HUDEP-2 (cell line): ENCODE results near the gene ENTPD2.

Source experiments
- DNase-seq, 76 experiments: peaks; one replicate each; lab custom pipeline; 2025; ENCODE audit not compliant: unreplicated experiment in 76 of 76; lab: John Stamatoyannopoulos, UW

Gene ENTPD2

DNA sequence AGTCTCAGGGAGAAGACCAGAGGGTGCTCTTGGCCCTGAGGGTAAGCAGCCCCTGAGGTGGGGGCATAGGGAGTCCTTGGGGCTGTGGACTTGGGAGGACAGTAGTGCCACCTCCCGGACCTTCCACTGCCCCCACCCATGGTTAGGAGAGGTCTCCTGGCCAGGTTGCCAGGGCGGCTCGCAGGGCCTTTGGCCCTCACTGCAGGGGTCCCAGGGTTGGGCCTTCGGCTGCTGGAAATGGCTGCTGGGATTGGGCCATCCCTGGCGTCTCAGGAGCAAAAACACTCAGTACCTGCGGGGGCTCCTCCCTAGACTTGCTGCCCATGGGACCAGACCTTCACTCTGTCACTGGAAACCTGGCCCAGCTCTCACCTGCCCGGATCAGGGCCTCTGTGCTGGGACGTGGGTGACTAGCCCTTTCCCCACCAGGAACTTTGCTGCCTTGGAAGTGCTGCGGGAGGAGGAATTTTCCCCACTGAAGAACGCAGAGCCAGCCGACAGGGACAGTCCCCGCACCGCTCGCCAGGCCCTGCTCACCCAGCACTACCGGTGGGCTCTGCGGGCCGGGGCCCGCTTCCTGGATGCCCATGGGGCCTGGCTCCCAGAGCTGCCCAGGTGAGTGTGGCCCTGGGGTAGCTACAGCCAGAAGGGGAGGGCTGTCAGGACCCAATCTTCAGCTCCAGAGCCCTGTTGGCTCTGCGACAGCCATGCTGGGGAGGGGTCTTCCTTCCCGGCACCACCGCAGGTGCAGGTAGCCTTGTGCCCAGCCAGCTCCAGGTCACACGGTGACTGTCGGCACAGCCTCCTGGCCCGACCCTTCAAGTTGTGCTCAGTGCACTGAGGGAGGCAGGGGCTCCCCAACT lies 26.6 kb upstream of the ENTPD2 start:
- DNase-seq, result no peak

DNA sequence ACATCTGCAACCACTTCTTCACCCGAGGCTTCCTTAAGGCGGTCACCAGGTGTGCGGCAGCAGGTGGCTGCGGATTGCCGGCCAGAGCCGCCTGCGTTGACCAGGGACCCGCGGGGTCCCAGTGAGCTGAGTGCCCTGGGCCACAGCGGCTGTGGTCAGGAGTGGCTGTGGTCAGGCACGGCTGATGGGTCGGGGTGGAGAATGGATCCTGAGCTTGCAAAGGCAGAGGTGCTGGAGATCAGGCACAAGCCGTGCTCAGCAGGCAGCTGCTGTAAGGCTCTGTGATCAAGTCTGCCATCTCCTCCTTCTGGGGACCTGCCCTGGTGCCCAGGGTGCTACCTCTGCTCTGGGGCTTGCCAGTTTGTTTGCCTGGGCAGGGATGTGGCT lies 25.5 kb upstream of the ENTPD2 start:
- DNase-seq, result no peak

DNA sequence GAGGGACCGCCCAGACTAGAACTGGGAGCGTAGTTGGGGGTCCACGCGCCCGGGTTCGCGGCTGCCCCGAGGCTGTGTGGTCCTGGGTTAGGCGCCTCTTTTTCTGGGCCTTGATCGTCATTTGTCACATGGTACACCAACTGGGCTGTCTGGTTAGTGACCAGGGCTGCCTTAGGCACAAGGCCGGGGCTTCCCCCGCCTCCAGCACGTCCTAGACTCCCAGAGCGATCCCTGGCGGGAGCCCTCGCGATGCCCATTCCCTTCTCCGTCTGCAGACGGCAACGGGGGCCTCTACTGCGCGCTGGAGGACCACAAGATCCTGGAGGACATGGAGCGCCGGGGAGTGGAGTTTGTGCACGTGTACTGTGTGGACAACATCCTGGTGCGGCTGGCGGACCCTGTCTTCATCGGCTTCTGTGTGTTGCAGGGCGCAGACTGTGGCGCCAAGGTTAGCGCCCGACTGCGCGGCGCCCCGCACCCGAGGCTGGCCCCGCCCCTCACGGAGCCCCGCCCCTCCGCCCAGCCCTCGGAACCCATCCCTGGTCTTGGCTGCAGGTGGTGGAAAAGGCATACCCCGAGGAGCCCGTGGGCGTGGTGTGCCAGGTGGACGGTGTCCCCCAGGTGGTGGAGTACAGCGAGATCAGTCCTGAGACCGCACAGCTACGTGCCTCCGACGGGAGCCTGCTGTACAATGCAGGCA lies 25.0 kb upstream of the ENTPD2 start:
- no peak for DNase-seq

DNA sequence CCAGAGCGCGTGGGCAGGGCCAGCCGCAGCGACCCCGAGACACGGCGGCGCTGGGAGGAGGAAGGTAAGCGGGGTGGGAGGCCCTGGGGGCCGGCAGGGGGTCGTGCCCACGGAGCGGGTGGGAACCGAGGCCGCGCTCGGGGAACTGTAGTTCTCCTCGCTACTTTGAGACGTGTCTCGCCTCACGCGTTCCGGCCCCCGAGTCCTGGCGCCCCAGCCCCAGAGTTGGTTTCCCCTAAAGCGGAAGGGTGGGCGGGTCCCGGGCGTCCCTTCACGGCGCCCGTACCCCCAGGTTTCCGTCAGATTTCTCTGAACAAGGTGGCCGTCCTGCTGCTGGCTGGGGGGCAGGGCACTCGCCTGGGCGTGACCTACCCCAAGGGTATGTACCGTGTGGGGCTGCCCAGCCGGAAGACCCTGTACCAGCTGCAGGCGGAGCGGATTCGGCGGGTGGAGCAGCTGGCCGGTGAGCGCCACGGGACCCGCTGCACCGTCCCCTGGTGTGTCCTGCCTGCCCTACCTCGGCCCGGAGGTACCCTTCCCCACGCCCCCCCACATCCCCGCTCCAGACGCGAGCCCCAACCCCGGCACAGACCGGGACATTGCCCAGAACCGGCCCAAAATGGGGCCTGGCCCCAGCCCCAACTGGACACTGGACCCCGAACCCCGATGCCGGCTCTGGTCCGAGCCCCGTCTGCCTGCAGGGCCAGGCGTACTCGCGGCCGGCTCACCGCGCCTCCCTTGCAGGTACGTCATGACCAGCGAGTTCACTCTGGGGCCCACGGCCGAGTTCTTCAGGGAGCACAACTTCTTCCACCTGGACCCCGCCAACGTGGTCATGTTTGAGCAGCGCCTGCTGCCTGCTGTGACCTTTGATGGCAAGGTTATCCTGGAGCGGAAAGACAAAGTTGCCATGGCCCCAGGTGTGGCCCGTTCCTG lies 24.2 kb upstream of the ENTPD2 start:
- no peak for DNase-seq

DNA sequence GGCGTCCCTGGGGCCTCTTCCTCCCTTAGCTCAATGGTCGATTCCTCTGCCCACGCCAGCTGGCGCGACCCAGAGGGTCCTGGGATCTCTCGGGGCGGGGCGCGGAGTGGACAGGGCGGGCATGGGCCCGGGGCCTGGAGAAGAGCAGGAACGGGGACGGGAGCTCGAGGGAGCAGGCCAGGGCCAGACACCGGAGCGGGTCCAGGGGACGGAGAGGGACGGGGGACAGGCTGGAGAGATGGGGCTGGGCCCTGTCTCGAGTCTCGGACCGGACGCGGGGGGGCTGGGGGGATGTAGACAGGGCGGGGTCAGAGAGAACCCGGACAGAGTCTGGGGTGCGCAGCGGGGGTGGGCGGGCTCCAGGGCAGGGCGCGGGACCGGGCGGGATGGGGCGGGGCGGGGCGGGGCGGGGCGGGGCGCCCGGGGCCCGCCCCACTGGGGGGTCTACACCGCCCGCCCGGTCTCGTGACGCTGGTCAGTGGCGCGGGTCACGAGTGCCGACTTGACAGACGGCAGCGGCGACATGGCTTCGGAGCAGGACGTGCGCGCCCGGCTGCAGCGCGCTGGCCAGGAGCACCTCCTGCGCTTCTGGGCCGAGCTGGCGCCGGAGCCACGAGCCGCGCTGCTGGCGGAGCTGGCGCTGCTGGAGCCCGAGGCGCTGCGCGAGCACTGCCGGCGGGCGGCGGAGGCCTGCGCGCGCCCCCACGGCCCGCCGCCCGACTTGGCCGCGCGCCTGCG lies 23.3 kb upstream of the ENTPD2 start, which contains the start of gene UAP1L1:
Gene UAP1L1, plus strand, starts transcription at position 508 of the 738 bp plus-strand sequence. Its CDS starts 16 bp downstream, at position 524.
- peak in 50 of 76 experiments; percentile 2 to 66 (median 36) for DNase-seq

DNA sequence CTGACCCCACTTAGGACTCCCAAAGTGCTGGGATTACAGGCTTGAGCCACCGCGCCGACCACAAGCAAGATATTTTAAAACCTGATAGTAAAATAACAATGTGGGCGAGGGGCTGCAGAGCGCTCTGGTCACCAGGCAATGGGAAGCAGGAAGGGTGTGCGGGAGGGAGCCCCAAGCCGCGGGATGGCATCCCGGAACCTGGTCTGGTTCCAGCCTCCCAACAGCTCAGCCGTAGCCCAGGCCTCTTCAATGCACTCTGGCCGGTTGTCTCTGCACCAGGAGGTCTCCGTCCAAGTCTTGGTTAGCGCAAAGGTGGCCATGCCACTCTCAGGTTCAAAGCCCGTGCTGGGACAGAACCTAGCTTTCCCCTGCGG lies 22.8 kb upstream of the ENTPD2 start:
- DNase-seq, result no peak

DNA sequence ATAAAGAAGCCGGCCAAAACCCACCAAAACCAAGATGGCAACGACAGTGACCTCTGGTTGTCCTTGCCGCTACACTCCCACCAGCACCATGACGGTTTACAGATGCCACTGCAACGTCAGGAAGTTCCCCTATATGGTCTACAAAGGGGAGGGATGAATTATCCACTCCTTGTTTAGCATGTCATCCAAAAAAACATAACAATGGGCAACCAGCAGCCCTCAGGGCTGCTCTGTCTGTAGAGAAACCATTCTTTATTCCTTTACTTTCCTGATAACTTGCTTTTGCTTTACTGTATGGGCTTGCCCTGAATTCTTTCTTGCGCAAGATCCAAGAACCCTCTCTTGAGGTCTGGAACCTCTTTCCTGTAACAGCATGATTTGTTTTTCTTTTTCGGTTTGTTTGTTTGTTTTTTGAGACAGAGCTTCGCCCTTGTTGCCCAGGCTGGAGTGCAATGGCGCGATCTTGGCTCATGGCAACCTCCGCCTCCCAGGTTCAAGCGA lies 21.5 kb upstream of the ENTPD2 start:
- DNase-seq, result no peak

DNA sequence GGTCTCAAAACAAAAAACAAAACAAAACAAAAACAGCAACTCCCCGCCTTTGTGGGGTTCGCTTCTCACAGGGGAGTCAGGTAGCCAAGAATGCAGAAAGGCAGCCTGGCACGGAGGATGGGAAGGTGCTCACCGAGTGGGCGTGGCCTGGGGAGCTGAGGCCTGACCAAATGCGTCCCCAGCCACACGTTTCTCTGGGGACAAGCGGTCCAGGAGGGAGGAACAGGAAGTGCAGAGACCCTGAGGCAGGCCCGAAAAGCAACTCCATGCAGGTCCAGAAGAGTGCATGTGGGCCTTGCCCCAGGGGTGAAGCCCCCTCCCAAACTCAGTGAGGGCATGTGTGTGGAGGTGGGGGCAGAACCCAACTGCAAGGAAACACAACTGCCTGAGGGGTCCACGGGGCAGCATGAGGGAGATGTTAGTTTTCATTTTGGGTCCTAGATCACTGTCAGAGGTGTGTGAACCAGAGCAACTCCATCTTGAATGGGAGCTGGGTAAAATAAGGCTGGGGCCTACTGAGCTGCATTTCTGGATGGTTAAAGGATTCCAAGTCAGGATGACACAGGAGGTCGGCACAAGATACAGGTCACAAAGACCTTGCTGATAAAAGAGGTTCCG lies 20.9 kb upstream of the ENTPD2 start:
- no peak for DNase-seq

DNA sequence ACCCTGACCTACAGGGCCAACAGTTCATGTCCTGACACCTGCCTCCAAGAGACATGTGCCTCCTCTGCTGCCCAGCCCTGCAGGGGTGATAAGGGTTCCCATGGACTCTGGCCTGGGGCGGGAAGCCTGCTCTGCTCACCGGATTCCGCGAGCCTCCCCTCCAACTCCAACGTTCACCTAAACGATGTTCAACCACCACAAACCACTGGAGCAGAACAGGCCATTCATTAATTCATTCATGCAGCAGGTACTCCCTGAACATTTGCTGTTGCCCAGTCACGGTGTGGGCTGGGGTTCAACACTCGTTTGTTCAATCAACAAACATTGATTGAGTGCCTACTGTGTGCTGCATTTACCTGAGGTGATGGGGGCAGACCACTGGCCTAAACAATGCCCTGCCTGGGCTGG lies 20.1 kb upstream of the ENTPD2 start:
- no peak for DNase-seq

DNA sequence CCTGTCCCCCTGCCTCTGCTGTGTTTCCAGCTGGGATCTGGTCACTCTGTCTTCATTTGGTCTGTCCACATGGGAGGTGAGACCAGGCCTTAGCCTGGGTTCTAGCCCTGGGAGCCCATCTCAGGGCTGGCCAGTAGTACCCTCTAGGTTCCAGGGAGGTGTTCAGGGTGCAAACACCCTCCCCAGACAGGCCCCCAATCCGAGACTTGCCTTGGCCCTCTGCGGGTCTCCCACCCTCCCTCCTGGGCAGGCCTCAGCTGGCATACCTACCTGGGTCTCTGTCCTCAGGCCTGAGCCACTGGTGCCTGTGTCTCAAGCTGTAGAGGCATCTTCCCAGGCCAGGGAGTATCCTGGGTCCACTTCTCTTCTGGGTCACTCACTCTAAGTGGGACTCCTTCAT lies 17.4 kb upstream of the ENTPD2 start:
- no peak for DNase-seq

DNA sequence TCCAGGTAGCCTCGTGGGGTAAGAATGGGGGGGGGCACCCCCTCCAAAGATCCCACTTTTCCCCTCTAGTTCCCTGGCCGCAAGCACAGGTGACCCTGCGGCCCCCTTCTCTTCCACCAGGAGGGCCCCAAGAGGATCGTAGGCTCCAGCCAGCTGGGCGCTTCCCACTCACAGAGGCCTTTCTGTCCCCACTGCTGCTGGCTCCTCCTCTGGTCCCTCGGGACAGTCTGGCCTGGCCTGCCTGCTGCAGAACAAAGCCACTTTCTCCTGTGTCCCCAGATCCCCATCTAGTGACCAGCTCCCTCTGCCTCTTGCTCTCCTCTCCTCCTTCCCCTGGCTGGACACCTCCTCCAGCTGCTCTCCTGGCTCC lies 17.0 kb upstream of the ENTPD2 start:
- DNase-seq, result peak in 3 of 76 experiments; percentile 19 to 45 (median 41)

DNA sequence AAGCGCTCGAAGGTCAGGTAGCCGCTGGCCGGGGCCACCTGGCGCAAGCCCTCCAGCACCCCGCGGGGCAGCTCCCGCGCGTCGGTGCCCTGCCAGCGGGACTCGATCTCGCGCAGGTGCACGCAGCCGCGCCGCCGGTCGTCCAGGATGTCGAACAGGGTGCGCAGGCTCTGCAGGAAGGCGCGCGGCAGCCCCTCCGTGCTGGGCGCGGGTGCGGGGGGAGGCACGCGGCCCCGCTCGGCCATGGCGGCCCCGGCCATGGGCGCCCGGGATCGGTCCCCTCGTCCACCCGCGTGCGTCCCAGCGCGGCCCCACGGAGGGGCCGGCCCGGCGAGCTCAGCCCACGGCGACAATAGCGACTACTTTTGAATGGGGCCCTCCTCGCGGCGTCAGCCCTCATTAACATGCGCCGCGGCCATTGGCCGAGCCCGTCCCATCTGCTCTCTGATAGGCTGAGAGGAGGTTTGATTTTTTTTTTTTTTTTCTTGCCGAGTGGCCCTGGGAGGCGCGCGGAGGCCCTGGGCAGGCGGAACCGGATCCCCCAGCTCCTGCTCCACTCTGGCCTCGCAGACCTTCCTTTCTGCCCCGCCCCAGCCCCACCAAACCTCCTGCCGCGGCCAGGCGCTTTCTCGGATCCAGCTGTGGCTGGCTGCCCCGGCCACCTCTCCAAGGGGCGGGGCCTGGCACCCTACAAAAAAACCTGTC lies 16.5 kb upstream of the ENTPD2 start, which contains the start of gene SAPCD2:
Gene SAPCD2, minus strand, starts transcription at position 357 of the 705 bp plus-strand sequence. Its CDS starts 97 bp downstream, at position 260.
- DNase-seq, result peak in 72 of 76 experiments; percentile 43 to 90 (median 78)

DNA sequence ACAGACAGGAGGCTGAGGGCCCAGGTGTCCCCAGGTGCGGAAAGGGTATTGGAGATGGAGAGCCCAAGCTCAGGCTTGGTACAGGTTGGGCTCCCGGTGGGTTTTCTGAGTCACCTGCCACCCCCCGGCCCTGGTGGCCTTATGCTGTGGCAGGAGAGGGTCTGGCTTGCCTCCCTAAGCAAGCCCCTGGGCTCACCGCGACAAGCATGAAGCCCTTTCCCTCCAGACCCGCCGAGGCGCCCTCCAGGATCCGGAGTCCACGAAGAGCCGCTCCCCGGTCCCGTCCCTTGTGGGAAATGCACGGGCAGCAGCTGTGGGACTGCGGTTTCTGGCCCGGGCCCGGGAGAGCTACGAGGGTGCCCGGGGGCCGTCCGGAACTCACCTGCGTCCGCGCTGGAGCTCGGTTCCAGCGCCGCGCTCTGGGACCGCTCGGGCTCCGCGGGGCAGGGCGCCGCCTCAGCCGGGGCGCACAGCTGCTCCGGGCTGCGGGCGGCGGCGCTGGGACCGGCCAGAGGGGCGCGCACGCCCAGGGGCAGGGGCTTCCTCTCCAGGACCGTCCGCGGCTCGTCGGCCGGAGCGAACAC lies 15.7 kb upstream of the ENTPD2 start:
- DNase-seq, result no peak

DNA sequence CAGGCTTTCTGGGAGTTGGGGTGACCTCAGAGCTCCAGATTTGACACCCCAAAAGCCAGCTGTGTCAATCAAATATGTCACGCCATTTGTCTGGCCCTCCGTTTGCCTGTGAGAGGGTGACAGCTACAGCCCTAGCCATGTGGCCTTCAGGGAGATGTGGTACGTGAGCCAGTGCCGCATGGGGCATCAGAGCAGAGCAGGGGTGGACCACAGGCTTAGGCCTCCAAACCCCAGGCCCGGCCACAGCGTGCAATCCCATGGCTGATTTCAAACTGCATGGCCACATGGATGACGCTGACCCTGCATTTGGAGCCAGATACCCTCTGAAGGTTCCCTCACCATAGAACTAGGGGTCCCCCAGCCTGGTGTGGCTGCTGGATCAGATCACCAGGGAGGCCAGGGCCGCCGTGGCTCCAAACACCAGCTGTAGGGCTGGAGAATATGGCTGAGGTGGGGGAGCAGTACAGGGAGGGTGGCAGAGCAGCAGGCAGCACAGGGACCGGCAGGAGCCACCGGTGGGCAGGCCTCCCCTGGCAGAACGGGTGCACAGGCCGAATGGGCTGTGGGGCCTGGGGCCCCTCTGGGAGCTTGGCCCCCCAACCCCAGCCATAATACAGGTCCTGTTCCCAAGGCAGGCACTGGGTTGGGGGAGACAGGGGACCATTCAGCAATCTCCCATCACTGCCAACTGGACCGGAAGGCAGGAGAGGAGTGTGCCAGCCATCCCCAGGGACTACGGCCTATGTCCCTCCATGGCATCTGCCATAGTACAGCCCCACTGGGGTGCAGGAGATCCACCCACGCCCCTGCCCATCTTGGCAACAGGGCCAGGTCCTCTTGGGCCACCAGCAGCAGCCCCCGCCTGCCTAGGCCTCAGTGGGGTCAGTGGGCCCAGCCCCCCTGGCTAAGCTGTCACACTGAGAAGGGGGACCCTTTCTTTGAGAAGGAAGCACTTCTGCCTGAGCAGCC lies 15.0 kb upstream of the ENTPD2 start:
- DNase-seq, result no peak

DNA sequence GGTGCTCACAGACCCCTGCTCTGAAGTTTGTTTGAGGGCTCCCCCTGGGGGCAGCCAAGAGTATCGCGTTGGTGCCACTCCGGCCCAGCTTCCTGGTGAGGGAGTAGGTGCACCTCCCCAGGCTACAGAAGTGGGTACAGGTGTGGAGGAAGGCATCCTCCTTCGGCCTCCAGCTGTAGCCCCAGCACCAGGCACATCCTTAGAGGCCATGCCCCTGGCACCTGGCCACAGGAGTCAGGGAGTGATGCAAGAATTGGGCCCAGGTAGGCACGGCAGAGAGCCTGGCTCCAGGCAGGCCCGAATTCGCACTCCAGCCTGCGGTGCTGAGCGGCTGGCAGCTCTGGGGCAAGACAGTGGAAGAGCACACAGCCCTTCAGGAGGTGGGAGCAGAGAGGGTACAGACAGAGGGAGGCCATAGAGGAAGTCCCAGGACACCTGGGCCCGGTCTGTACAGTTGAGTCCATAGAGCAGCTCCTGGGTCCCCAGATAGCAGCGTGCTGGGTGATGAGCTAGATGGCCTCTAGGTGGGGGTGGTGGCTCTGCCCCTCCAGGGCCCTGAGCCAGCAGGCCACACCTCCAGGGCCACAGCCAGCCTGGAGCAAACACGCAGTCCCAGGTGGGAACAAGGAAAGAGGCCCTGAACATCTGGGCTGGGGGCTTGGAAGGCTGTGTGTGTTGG lies 14.1 kb upstream of the ENTPD2 start:
- peak in 69 of 76 experiments; percentile 12 to 80 (median 60) for DNase-seq

DNA sequence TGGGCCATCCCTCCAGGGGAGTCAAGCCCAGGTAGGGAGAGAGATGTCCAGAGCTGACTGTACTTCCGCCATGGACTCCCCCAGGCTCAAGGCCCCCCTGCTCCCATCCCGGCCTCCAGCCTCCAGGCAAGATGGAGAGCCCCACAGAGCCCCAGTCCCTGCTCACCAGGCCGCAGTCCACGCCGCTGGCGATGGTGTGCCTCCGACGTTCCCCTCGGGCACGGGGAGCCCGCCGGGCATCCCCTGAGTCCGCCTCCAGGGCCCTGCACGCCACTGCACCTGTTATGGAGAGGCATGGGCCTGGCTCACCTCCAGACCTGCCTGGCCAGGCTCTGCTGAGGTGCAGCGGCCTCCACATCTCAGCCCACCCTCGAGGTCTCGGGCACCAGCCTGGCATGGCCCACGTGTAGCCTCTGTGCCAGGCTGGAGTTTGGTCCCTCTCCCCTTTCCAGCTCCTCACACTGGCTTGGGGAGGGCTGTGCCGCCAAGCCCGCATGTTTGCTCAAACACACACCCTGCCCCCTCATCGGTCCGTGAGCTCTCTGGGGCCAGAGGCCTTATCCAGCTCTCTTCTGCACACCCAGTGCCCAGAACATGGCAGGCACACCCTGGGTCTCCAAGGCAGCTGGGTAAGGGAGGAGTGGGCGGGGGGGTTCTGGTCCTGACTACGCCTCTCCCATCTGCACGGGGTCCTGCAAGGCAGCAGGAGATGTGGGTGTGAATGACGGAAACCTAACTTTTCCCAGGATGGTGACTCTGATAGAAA lies 12.4 kb upstream of the ENTPD2 start:
- DNase-seq, result no peak
